VCaP (cell line): ENCODE data around the gene CMC1.

Source experiments
- H3K27ac ChIP-seq: fragments of 450-650 bp; 2 replicates; pipeline ENCODE4 v1.5.1; 2017
- CTCF ChIP-seq: fragments of 450-650 bp; conservative IDR thresholded peaks from 2 replicates; pipeline ENCODE4 v1.5.1; 2017; ENCODE audit warnings: mild to moderate bottlenecking, moderate library complexity

CMC1 gene

GRCh38 chr3:28232659-28233058, 8.8 kb upstream of the CMC1 start:
- no peak for TF ChIP-seq CTCF
- no peak overlapping the region for H3K27ac ChIP-seq

GRCh38 chr3:28234454-28234853, 7.0 kb upstream of the CMC1 start:
- TF ChIP-seq CTCF: no peak
- no peak overlapping the region for H3K27ac ChIP-seq

- no peak for TF ChIP-seq CTCF
- no peak overlapping the region for H3K27ac ChIP-seq
Observed at GRCh38 chr3:28239108-28239507, 2.3 kb upstream of the CMC1 start.

- no peak for TF ChIP-seq CTCF
- peak overlapping the region; percentile 83; the same call in 1 of the 2 replicates for H3K27ac ChIP-seq
Observed at GRCh38 chr3:28240441-28240840, 978 bp upstream of the CMC1 start.

GRCh38 chr3:28242519-28242918, 1.1 kb downstream of the CMC1 start:
- H3K27ac ChIP-seq: no peak overlapping the region
- TF ChIP-seq CTCF: no peak

- TF ChIP-seq CTCF: no peak
Observed at GRCh38 chr3:28243424-28244106, 2.1 kb downstream of the CMC1 start.

GRCh38 chr3:28244491-28244890, 3.1 kb downstream of the CMC1 start:
- no peak for TF ChIP-seq CTCF
- H3K27ac ChIP-seq: no peak overlapping the region

More at GRCh38 chr3:28243424-28244106, 2.1 kb downstream of the CMC1 start:
- no peak overlapping the region for H3K27ac ChIP-seq
